Measurements from ENCODE around the gene SPAG8. TPM values are rescaled to one million over a fixed set of nuclear protein-coding genes. Genes with fewer than 3 reads are reported as not detected.

Gene SPAG8
- total and polyA plus RNA-seq, 9 of the 15 experiments (the other 6 are each of a cell fraction or from before 2014, with no cell fraction given), result 0.03 to 0.47 (median 0.21) TPM

GRCh38 chr9:35766997-35767396, 45.1 kb downstream of the SPAG8 start (continued):
- TF ChIP-seq ZNF764 (CRISPR knock-in tag; IDR thresholded peaks at IDR 0.05; ENCODE audit: low read depth) (no peak), E2F8 (IDR thresholded peaks at IDR 0.05; ENCODE audit: low read depth, partially characterized antibody) (no peak), NCOA6 (IDR thresholded peaks at IDR 0.05) (no peak), PHTF2 (CRISPR knock-in tag; IDR thresholded peaks at IDR 0.05) (no peak), NR2F6 (CRISPR knock-in tag; IDR thresholded peaks at IDR 0.05) (no peak), CHD1 (IDR thresholded peaks at IDR 0.05; ENCODE audit: low read length) (no peak), ZBED1 (IDR thresholded peaks at IDR 0.05) (no peak)

GRCh38 chr9:35763803-35764202, 48.3 kb downstream of the SPAG8 start:
- DNase-seq (ENCODE audit: extremely low read depth in 1 of 4, low spot score in 3 of 4) (no peak), ATAC-seq (no peak), FAIRE-seq (no peak)
- peaks cover 40% of the 10 kb centered on the region for H3K79me2 ChIP-seq (ENCODE audit: control insufficient read depth, insufficient read depth, low read length)
- H3K4me1 ChIP-seq (replicated peaks in 1 of 2; ENCODE audit: control insufficient read depth in 2 of 2, insufficient read depth in 2 of 2, low read length in 2 of 2), result no peaks in the 10 kb centered on the region
- TF ChIP-seq SPI1 (IDR thresholded peaks at IDR 0.05; ENCODE audit: borderline replicate concordance, low read depth, low read length) (peak; percentile 67; the same call in 1 of the 2 replicates), ZNF354B (CRISPR knock-in tag; IDR thresholded peaks at IDR 0.05) (no peak), MEIS2 (IDR thresholded peaks at IDR 0.05; ENCODE audit: partially characterized antibody) (peak; percentile 7), RBM25 (IDR thresholded peaks at IDR 0.05; ENCODE audit: low read depth, low read length, severe bottlenecking) (peak; percentile 12)
- no peaks in the 10 kb centered on the region for H3K36me3 ChIP-seq (ENCODE audit: control insufficient read depth, insufficient read depth, low read length)
- in situ Hi-C loops (cut with MboI), result no loop called here
- no peak overlapping the region for H3K27ac ChIP-seq (ENCODE audit: extremely low read depth, low read depth, low read length)
- POLR2A ChIA-PET, result no interaction called here
- no peaks in the 10 kb centered on the region for H3K27me3 ChIP-seq (ENCODE audit: control insufficient read depth in 2 of 2, insufficient read depth in 2 of 2, low read length in 2 of 2)
- no TSS peak for BruUV-seq (replicated peaks)
- CTCF ChIA-PET (ENCODE audit: low intra/inter-chr PET ratio), result no interaction called here
- H3K9ac ChIP-seq (ENCODE audit: insufficient read depth in 1 of 2, low read depth in 2 of 2, low read length in 2 of 2), result no peak overlapping the region
- no peak overlapping the region for H2AFZ ChIP-seq (ENCODE audit: low read depth, low read length)
- H4K20me1 ChIP-seq (replicated peaks; ENCODE audit: control insufficient read depth, insufficient read depth, low read length), result no peaks in the 10 kb centered on the region
- no peaks in the 10 kb centered on the region for H3K9me1 ChIP-seq (ENCODE audit: control insufficient read depth, insufficient read depth, low read length)
- 80% methylated on average over 1 of the region's 1 CpG for WGBS (ENCODE audit: insufficient coverage, low coverage, missing lambda C conversion rate)
- intact Hi-C loops (cut with micrococcal nuclease), result no loop called here
- no peaks in the 10 kb centered on the region for H3K9me3 ChIP-seq (replicated peaks; ENCODE audit: control insufficient read depth, insufficient read depth, low read depth, low read length)
- H3K4me3 ChIP-seq, result no peak overlapping the region
- no peak overlapping the region for H3K4me2 ChIP-seq (ENCODE audit: insufficient read depth, low read length)

All from K562 (cell line).